Astrocyte (in vitro differentiated cells and primary cell): ENCODE results near the gene CACNA1C. TPM values are rescaled to one million over a fixed set of nuclear protein-coding genes. Genes with fewer than 3 reads are reported as not detected.
A peak's percentile ranks its signal among the peaks of the same experiment; 100 is the strongest.

Source experiments
- DNase-seq: peaks from one replicate; pipeline ENCODE4 v3.0.0-alpha.2; 2010; ENCODE audit warnings: low read depth
- FAIRE-seq: peaks from 2 replicates; lab custom pipeline; 2011; peaks lifted over from hg19 to GRCh38; lab: Jason Lieb, UNC
- H2AFZ ChIP-seq: 2 replicates; pipeline ENCODE4 v1.6.0; 2012; ENCODE audit warnings: low read depth, low read length, inconsistent platforms
- H3K27ac ChIP-seq: 2 replicates; pipeline ENCODE4 v1.5.1; 2011; ENCODE audit warnings: low read depth, low read length, inconsistent platforms
- H3K27me3 ChIP-seq: 2 replicates; pipeline ENCODE4 v1.6.0; 2011; ENCODE audit warnings: low read length, inconsistent platforms; ENCODE audit not compliant: insufficient read depth
- H3K36me3 ChIP-seq: 2 replicates; pipeline ENCODE4 v1.5.1; 2011; ENCODE audit warnings: low read length, inconsistent platforms; ENCODE audit not compliant: insufficient read depth
- H3K4me1 ChIP-seq: 2 replicates; pipeline ENCODE4 v1.5.1; 2011; ENCODE audit warnings: low read length, inconsistent platforms; ENCODE audit not compliant: insufficient read depth
- H3K4me2 ChIP-seq: 2 replicates; pipeline ENCODE4 v1.6.0; 2012; ENCODE audit warnings: low read length, inconsistent platforms
- H3K4me3 ChIP-seq: 2 replicates; pipeline ENCODE4 v1.5.1; 2011; ENCODE audit warnings: low read depth, mild to moderate bottlenecking, low read length, inconsistent platforms; ENCODE audit not compliant: insufficient read depth
- H3K79me2 ChIP-seq: 2 replicates; pipeline ENCODE4 v1.6.0; 2012; ENCODE audit warnings: mild to moderate bottlenecking, low read length, inconsistent platforms; ENCODE audit not compliant: insufficient read depth
- H3K9ac ChIP-seq: 2 replicates; pipeline ENCODE4 v1.6.0; 2012; ENCODE audit warnings: mild to moderate bottlenecking, low read length, inconsistent platforms
- H3K9me3 ChIP-seq: 2 replicates; pipeline ENCODE4 v1.5.1; 2012; ENCODE audit warnings: low read depth, mild to moderate bottlenecking, low read length, inconsistent platforms; ENCODE audit not compliant: insufficient read depth
- H4K20me1 ChIP-seq: 2 replicates; pipeline ENCODE4 v1.6.0; 2012; ENCODE audit warnings: low read length, inconsistent platforms; ENCODE audit not compliant: insufficient read depth
- H3K27ac Mint-ChIP-seq: one replicate; pipeline ENCODE4 v1.8.0; 2021; ENCODE audit warnings: mild to moderate bottlenecking, mixed read lengths; ENCODE audit not compliant: unreplicated experiment
- H3K27me3 Mint-ChIP-seq: one replicate; pipeline ENCODE4 v1.8.0; 2021; ENCODE audit warnings: low read depth, mixed read lengths; ENCODE audit not compliant: unreplicated experiment
- H3K36me3 Mint-ChIP-seq: one replicate; pipeline ENCODE4 v1.8.0; 2021; ENCODE audit warnings: low read depth, mixed read lengths; ENCODE audit not compliant: unreplicated experiment
- H3K4me1 Mint-ChIP-seq: one replicate; pipeline ENCODE4 v1.8.0; 2021; ENCODE audit warnings: low read depth, mixed read lengths; ENCODE audit not compliant: unreplicated experiment
- H3K4me3 Mint-ChIP-seq: one replicate; pipeline ENCODE4 v1.8.0; 2021; ENCODE audit warnings: mild to moderate bottlenecking, moderate library complexity, mixed read lengths; ENCODE audit not compliant: unreplicated experiment
- H3K9me3 Mint-ChIP-seq: one replicate; pipeline ENCODE4 v1.8.0; 2021; ENCODE audit warnings: mild to moderate bottlenecking, mixed read lengths; ENCODE audit not compliant: unreplicated experiment
- EZH2 ChIP-seq: IDR thresholded peaks from 2 replicates; pipeline ENCODE4 v1.6.1; 2012; ENCODE audit warnings: mild to moderate bottlenecking, low read length, inconsistent platforms; ENCODE audit not compliant: insufficient read depth
- total RNA-seq: library from RNA; stranded (reverse); gene quantifications from 2 replicates; pipeline ENCODE4 v1.2.1, GENCODE V29; 2021
- TF ChIP-seq, protein P1 (sequence below): IDR thresholded peaks from 2 replicates; pipeline ENCODE4 v1.5.1; 2011; ENCODE audit warnings: low read depth, mild to moderate bottlenecking, inconsistent platforms, low read length, moderate library complexity; ENCODE audit not compliant: insufficient read depth

The CACNA1C gene
- total RNA-seq, 1 donor from 2014 or later = 2.1 TPM

DNA sequence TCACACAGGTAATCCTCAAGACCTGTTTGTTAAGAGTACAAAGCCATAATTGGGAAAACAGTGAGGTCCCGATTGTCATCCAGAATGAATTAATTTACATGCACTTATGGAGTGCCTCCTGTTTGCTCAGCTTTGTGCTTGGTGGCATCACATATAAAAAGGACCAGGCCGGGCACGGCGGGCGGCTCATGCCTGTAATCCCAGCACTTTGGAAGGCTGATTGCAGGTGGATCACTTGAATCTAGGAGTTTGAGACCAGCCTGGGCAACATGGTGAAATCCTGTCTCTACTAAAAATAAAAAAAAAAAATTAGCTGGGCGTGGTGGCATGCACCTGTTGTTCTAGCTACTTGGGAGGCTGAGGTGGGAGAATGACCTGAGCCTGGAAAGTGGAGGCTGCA is 247.4 kb downstream of the CACNA1C start:
- Histone ChIP-seq H2AFZ (no peak overlapping the region), H3K79me2 (no peaks in the 10 kb centered on the region), H3K4me3 (no peak overlapping the region), H3K9ac (no peak overlapping the region), H3K4me1 (peaks cover 8% of the 10 kb centered on the region), H4K20me1 (no peaks in the 10 kb centered on the region), H3K27ac (no peak overlapping the region), H3K27me3 (no peaks in the 10 kb centered on the region), H3K9me3 (no peaks in the 10 kb centered on the region), H3K4me2 (no peak overlapping the region), H3K36me3 (no peaks in the 10 kb centered on the region)
- no peaks in the 10 kb centered on the region for H3K9me3 Mint-ChIP-seq
- peaks cover 39% of the 10 kb centered on the region for H3K27me3 Mint-ChIP-seq
- H3K4me3 Mint-ChIP-seq = no peak overlapping the region
- no peak for DNase-seq
- FAIRE-seq = no peak
- peaks cover 5% of the 10 kb centered on the region for H3K36me3 Mint-ChIP-seq
- TF ChIP-seq EZH2 = no peak
- TF ChIP-seq, protein P1, sequence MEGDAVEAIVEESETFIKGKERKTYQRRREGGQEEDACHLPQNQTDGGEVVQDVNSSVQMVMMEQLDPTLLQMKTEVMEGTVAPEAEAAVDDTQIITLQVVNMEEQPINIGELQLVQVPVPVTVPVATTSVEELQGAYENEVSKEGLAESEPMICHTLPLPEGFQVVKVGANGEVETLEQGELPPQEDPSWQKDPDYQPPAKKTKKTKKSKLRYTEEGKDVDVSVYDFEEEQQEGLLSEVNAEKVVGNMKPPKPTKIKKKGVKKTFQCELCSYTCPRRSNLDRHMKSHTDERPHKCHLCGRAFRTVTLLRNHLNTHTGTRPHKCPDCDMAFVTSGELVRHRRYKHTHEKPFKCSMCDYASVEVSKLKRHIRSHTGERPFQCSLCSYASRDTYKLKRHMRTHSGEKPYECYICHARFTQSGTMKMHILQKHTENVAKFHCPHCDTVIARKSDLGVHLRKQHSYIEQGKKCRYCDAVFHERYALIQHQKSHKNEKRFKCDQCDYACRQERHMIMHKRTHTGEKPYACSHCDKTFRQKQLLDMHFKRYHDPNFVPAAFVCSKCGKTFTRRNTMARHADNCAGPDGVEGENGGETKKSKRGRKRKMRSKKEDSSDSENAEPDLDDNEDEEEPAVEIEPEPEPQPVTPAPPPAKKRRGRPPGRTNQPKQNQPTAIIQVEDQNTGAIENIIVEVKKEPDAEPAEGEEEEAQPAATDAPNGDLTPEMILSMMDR = no peak
- no peak overlapping the region for H3K27ac Mint-ChIP-seq
- peaks cover 6% of the 10 kb centered on the region for H3K4me1 Mint-ChIP-seq

DNA sequence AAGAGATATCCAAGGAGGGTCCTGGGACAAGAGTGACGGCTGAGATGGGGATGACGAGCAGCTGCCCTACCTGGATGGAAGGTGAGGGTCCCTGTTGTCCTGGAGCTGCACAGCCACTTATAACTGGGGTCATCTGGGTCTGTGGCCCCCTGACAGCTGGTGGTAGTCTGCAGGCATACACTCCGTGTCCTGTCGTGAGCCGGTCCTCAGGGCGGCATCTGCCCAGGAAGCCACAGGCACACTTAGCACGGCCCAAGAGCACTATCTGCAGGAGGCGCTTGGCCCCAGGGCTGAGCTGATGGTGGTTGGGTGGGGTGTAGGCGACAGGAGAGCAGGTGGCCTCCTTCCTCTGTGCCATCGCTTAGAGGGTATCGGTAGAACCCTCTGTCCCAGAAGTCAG is 248.1 kb downstream of the CACNA1C start:
- H3K79me2 ChIP-seq = no peaks in the 10 kb centered on the region
- Mint-ChIP-seq H3K4me1 (peaks cover 3% of the 10 kb centered on the region), H3K27ac (no peak overlapping the region), H3K36me3 (peaks cover 5% of the 10 kb centered on the region), H3K27me3 (peaks cover 39% of the 10 kb centered on the region), H3K9me3 (no peaks in the 10 kb centered on the region), H3K4me3 (no peak overlapping the region)
- no peak overlapping the region for H3K4me3 ChIP-seq
- no peaks in the 10 kb centered on the region for H3K27me3 ChIP-seq
- TF ChIP-seq, protein P1 = no peak
- no peak for TF ChIP-seq EZH2
- no peak for FAIRE-seq
- no peak for DNase-seq
- H3K36me3 ChIP-seq = no peaks in the 10 kb centered on the region
- no peaks in the 10 kb centered on the region for H4K20me1 ChIP-seq
- peaks cover 6% of the 10 kb centered on the region for H3K4me1 ChIP-seq
- no peak overlapping the region for H3K9ac ChIP-seq
- H3K9me3 ChIP-seq = no peaks in the 10 kb centered on the region
- H3K4me2 ChIP-seq = no peak overlapping the region
- no peak overlapping the region for H2AFZ ChIP-seq
- H3K27ac ChIP-seq = no peak overlapping the region

DNA sequence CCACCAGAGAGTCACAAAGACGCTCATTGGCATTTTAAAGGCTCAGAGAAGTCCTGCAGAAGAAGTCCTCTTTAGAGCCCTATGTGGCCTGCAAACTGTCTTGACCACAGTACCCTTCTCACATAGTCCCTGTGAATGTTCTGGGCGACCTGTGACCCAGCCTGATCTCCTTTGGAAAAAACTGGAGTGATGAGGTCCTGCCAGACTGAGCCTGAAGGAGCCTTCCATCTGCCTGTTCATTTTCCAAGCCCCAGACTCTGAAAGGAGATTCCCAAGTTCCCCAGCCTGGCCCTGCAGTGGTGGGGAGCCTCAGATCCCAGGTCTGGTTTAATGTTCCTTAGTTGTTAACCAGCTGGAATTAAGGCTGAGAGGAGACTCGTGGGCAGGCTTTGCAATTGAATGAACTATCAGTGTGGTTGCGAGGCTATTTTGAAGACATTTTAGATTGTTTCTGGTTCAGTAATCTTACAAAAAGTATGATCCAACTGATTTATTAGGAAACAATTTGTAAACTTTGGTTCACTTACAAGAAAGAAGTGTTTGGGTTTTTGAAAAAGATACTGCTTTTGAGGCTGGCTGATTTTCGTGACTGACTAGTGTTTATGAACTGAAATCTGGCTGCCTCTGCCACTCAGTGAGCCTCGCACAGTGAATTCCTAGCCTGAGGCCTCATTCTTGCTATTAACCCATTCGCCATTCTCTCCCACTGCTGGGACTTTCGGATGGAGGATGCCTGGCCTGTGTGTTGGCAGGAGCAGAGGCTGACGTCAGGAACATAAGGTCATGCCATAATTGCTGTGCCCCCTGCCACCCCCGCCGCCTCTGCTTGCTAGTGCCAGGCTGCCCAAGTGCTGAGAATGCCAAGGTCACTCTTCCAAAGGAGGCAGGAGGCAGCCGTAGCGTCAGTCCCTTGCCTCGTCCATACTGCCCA is 249.0 kb downstream of the CACNA1C start:
- Histone ChIP-seq H3K27ac (no peak overlapping the region), H3K36me3 (no peaks in the 10 kb centered on the region), H2AFZ (no peak overlapping the region), H3K9me3 (no peaks in the 10 kb centered on the region), H3K9ac (no peak overlapping the region), H3K79me2 (no peaks in the 10 kb centered on the region), H3K4me1 (peaks cover 6% of the 10 kb centered on the region), H4K20me1 (no peaks in the 10 kb centered on the region), H3K27me3 (no peaks in the 10 kb centered on the region), H3K4me2 (no peak overlapping the region), H3K4me3 (no peak overlapping the region)
- Mint-ChIP-seq H3K27ac (no peak overlapping the region), H3K9me3 (no peaks in the 10 kb centered on the region), H3K27me3 (peaks cover 41% of the 10 kb centered on the region), H3K4me1 (no peaks in the 10 kb centered on the region), H3K4me3 (no peak overlapping the region), H3K36me3 (peaks cover 5% of the 10 kb centered on the region)
- peak; percentile 74 for FAIRE-seq
- TF ChIP-seq, protein P1 = no peak
- no peak for TF ChIP-seq EZH2
- peak; percentile 71 for DNase-seq
